Activated CD8-positive, alpha-beta memory T cell treated with anti-CD3 and anti-CD28 coated beads for 24 hours (primary cell): ENCODE measurements around the gene ARL6IP5.

Experiments used
- DNase-seq: peaks from one replicate; pipeline ENCODE4 v3.0.0-alpha.2; 2020

The ARL6IP5 gene

DNA sequence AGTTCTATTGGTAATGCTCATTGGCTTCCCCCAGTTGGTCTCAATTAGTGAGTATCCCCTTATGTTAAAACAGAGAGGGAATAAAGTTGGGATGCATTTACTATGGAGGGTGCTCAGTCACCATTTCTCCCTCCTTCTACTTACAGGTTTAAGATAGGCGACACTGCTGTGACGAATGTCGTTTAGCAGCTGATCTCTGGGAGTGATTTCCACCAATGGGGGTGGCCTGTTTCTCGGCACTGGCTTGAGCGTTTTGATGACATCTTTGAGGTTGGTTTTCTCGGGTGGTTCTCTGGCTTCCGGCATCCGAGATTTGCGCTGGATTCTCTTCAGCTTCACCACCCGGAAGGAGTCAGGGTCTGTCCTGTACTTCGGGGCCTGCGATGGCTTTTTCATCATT, 33.8 kb downstream of the ARL6IP5 start:
- DNase-seq, result no peak

DNA sequence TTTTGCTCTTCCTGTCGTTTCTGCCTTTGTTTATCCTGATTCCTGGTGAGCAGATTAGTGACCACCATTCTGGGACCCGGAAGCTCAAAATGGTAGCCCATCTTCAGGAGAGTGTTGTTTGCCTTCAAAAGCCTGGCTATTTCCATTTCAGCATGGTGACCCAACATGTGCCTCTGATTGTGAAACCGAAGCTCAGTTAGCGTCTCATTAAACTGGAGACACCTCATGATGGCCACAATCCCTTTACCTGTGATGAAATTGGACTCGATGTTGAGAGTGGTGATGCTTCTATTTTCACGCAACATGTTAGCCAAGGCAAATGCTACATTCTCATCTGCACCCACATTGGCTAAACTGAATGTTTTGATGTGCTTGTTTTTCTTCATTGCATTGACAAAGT, 34.4 kb downstream of the ARL6IP5 start:
- DNase-seq, result no peak

DNA sequence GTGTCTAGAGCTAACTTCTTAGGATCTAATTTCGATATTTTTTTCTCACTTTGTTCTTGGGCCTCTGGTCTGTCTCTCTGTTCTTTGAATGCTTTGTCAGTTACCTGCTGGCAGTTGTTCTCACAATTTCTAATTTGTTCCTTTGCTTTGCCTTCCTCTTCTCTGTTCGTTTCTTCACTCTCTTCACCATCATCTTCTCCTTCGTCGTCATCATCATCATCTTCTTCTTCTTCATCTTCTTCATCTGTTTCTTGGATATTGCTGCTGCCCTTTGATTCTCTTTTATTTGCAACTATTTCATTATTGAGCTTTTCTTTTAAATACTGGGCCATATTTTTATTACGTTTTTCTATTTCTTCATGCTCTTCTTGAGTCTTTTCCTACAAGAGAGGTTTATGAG, 34.9 kb downstream of the ARL6IP5 start:
- no peak for DNase-seq

GRCh38 chr3:69120879-69121464, 36.2 kb downstream of the ARL6IP5 start:
- DNase-seq, result peak; percentile 88

DNA sequence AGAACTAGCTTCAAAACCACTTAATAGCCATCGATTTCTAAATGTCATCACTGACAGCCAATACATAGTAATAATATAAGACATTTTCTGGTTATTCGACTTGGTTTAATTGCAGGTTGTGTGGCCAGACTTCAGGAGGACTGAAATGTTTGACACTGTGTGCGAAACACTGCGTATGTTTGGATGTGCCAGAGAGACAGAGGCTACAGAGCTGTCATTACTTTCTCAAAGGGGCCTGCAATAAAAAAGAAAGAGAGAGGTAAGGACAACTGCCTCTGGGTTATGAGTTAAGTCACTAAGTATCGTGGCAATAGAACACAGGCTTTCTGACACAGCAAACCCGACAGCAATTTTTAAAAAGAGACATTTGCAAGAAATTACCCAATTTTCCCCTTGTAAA, 36.8 kb downstream of the ARL6IP5 start:
- no peak for DNase-seq

DNA sequence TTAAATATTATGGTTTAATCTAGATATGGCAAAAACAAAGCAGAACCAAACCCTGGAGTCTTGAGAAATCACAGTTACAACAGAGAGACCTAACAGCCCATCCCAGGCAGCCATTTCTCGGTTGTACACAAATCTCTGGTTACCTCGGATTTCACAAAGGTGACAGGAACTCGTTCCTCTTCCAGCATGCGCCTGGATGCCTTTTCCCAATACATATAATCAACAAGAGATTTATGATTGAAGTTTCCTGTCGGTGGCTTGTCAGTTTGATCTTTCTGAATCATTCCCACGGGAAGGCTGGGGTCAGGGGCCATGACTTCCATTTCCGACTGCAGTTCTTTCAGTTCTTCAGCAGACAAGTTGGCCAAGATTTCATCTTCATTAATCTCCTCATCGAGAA, 37.2 kb downstream of the ARL6IP5 start:
- no peak for DNase-seq

DNA sequence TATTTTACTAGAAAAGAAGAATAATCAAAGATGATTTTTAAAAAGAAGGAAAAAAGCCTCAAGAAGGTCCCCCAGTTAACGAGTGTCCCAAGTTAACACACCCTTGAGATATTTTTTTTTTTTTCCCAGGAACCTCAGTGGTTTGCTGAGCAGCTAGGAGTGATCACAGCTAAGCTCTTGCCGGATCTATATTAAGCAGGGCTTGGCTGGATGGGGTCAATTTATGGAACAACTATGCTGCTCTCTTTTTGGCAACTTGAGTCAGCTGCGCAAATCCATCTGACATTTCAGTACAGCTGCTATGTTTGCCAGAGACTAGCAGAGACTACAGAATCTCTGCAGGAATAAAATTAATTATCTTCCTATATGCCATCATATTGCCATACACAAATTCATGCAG, 37.7 kb downstream of the ARL6IP5 start, which contains the start of gene LMOD3:
LMOD3 (minus strand) TSS at position 193 of the 400 bp plus-strand sequence. CDS start 209 bp downstream, outside the sequence.
- no peak for DNase-seq

DNA sequence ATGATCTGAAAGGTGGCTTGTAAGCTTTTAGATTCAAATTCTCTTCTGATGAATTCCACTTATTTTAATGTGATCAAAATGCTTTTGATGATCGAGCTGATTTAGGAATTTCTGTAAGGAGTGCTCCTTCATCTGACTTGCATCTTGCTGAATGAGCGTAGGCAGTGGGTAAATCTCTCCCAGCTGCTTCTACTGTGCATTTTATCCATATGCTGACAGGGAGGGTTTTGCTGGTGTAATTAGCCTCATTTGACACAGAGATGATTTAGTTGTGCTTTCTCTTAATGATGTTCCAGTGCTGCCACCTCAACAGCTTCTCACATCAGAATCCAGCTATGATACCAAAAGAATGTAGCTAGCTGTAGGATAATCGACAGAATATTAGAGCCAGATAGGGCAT, 41.5 kb downstream of the ARL6IP5 start:
- no peak for DNase-seq

DNA sequence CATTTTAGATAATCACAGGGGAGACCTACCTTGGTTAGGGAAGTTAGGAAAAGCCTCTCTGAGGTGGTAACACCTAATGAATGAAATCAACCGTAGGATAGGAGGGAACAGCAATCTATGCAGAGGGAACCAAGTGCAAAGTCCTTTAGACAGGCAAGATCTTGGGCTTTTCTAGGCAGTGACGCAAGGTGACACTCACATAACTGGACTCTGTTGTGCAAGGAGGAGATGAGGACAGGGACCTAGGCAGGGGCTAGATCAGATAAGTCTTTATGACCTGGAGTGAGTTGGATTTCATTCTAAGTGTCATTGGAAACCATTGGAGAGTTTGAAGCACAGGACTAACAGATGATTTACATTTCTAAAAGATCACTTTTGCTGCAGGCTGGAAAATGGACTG, 42.3 kb downstream of the ARL6IP5 start:
- DNase-seq, result no peak

GRCh38 chr3:69128509-69128908, 43.8 kb downstream of the ARL6IP5 start:
- DNase-seq, result no peak

DNA sequence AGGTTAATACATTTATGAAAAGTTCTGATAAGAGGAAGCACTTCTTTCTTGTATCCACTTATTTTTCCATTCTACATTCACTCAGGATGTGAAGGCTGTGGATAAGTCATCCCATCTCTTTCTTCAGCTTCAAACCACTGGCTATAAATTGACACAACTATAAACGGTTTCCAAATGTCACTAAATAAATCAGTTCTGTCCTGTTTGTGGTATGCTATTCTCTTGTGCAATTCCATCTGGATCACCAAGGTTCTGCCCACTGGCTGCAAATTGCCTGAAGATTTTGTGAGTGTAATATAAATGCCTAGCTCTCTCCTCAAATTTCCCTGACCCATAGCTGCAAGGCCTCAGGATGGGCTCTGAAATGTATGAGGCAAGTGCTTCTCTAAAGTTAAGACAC, 44.8 kb downstream of the ARL6IP5 start:
- DNase-seq, result no peak

DNA sequence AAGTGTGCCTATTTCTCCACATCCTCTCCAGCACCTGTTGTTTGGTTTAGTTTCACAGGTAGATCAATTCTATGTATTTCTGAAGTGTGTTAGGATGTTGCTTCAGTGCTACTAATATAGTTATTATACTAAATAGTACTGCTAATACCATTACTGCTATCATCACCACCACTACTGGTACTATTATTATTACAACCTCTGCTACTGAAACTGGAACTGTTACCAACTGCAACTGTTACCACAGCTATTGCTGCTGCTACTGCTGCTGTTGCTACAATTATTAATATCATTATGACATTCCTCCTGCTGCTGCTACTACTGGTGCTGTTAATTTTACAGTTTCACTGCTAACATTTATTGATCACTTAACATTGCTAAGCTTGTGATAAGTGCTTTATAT, 46.0 kb downstream of the ARL6IP5 start:
- DNase-seq, result no peak

DNA sequence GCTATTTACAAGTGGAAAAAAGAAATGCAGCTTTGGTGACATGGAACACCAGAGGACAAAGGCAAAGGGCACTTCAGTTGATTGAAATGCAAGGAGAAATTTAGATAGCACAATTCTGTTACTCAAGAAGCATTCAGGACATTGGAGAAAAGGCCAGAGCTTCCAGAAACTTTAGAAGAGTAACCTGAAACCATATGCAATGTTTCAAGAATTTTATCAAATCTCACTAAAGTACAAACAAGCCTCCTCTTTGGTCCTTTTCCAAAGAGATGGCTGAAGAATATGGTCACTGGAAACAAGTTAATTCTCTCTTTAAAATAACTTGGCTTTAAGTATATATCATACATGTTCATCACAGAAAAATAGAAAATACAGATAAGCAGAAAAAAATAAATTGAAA, 52.3 kb downstream of the ARL6IP5 start:
- no peak for DNase-seq

GRCh38 chr3:69137412-69137811, 52.7 kb downstream of the ARL6IP5 start:
- DNase-seq, result no peak

DNA sequence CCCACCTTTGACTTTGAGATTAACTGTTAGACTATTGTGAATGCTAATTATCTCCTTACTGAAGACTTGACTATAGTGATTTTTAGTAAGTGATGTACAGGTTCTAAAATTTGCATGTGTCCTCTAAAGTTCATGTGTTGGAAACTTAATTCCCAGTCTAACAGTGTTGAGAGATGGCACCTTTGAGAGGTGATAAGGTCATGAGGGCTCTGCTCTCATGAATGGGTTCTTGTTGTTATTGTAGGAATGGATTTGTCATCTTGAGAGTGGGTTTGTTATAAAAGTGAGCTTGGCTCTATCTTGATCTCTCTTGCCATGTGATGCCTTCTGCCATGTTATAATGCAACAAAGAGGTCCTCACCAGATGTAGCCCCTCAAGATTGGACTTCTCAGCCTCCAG, 56.6 kb downstream of the ARL6IP5 start:
- no peak for DNase-seq

GRCh38 chr3:69142090-69142489, 57.4 kb downstream of the ARL6IP5 start:
- no peak for DNase-seq

DNA sequence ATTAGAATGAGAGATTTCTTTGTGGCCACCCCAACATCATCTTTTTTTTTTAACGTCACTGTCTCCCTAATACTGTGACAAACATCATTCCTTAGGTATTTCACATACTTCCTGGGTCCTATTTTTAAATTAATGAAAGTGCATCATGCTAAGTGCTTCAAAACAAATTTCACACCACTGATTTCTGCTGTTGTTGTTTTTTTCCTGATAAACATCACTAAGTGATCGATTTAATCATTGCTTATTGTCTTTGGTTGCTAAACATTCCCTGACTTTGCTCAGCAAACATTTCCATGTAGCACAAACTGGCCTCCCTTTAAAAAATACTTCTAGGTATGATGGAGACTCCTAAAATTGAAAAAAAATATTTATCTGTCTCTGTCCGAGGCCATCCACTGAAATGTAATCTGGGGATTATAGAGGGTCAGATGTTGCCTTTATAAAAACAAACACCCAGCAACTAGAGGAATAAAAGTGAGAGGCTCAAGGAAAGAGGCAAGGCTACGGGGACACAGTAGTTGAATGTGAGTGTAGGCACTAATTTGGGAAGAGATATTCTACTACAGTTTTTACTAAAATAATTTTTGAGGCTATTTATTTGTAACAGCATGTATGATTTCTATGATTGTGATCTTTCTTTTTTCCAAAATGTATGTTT, 58.2 kb downstream of the ARL6IP5 start:
- DNase-seq, result no peak

- no peak for DNase-seq
Measured at GRCh38 chr3:69143612-69144011, 58.9 kb downstream of the ARL6IP5 start.

GRCh38 chr3:69144631-69145245, 60.0 kb downstream of the ARL6IP5 start:
- no peak for DNase-seq

- DNase-seq, result no peak
Measured at GRCh38 chr3:69145688-69146087, 61.0 kb downstream of the ARL6IP5 start.

GRCh38 chr3:69149586-69149985, 64.8 kb downstream of the ARL6IP5 start:
- no peak for DNase-seq
